H1 (cell line): ENCODE measurements around the gene EXOSC5. TPM values are rescaled to one million over a fixed set of nuclear protein-coding genes. Genes with fewer than 3 reads are reported as not detected.
A peak's percentile ranks its signal among the peaks of the same experiment; 100 is the strongest.

Source experiments
- CTCF ChIA-PET: fragments of 300-600 bp; sonication (Branson Sonifier 250); formaldehyde crosslinking; loops from one replicate; lab custom pipeline; 2021; ENCODE audit not compliant: partially characterized antibody; lab: Charles Lee
- POLR2A ChIA-PET: fragments of 300-600 bp; sonication (Branson Sonifier 250); formaldehyde crosslinking; loops from one replicate; lab custom pipeline; 2021; ENCODE audit warnings: inconsistent platforms; ENCODE audit not compliant: partially characterized antibody; lab: Charles Lee
- DNase-seq, 2 experiments: peaks; one replicate each; pipeline versions ENCODE4 v3.0.0 to v3.0.0-alpha.2; 2010 to 2022; ENCODE audit warnings: low spot score in 2 of 2, low read depth in 1 of 2, mixed read lengths in 1 of 2
- FAIRE-seq: peaks from 2 replicates; lab custom pipeline; 2011; peaks lifted over from hg19 to GRCh38; lab: Jason Lieb, UNC
- H2AFZ ChIP-seq: 2 replicates; pipeline ENCODE4 v1.8.1; 2012; ENCODE audit warnings: low read length, inconsistent platforms
- H2AK5ac ChIP-seq: 2 replicates; pipeline ENCODE4 v1.6.1; 2013; ENCODE audit warnings: low read depth, low read length
- H2BK120ac ChIP-seq: replicated peaks from 2 replicates; pipeline ENCODE3; 2013; ENCODE audit warnings: low read depth, low read length, inconsistent platforms
- H2BK12ac ChIP-seq: 2 replicates; pipeline ENCODE4 v1.6.1; 2013; ENCODE audit warnings: low read depth, low read length
- H2BK15ac ChIP-seq: 2 replicates; pipeline ENCODE4 v1.6.1; 2013; ENCODE audit warnings: low read length
- H2BK20ac ChIP-seq: 2 replicates; pipeline ENCODE4 v1.6.1; 2013; ENCODE audit warnings: low read length
- H2BK5ac ChIP-seq: 2 replicates; pipeline ENCODE4 v1.6.1; 2013; ENCODE audit warnings: low read depth, low read length
- H3K14ac ChIP-seq: 2 replicates; pipeline ENCODE4 v1.6.1; 2013; ENCODE audit warnings: inconsistent platforms; ENCODE audit not compliant: insufficient read length
- H3K18ac ChIP-seq: 2 replicates; pipeline ENCODE4 v1.6.1; 2013; ENCODE audit warnings: low read length; ENCODE audit errors: extremely low read depth
- H3K23ac ChIP-seq: 2 replicates; pipeline ENCODE4 v1.6.1; 2013; ENCODE audit warnings: inconsistent platforms; ENCODE audit not compliant: insufficient read length
- H3K23me2 ChIP-seq: 2 replicates; pipeline ENCODE4 v1.6.1; 2013; ENCODE audit warnings: low read depth, low read length
- H3K27ac ChIP-seq: 2 replicates; pipeline ENCODE4 v1.6.1; 2011; ENCODE audit warnings: low read depth, low read length, inconsistent platforms
- H3K27me3 ChIP-seq, 4 experiments: replicated peaks in 1 of 4; 1 replicate in 1 of 4; 2 replicates in 3 of 4; pipeline versions ENCODE4 v1.6.1 to v1.8.1; 2011 to 2013; ENCODE audit warnings: low read length in 3 of 4, mild to moderate bottlenecking in 3 of 4, inconsistent platforms in 2 of 4, mixed read lengths in 2 of 4, moderate library complexity in 1 of 4; ENCODE audit not compliant: control insufficient read depth in 3 of 4, insufficient read depth in 3 of 4; ENCODE audit errors: extremely low read depth in 1 of 4
- H3K36me3 ChIP-seq, 4 experiments: 2 replicates each; pipeline versions ENCODE4 v1.6.1 to v1.8.1; 2011 to 2013; ENCODE audit warnings: mild to moderate bottlenecking in 4 of 4, low read length in 3 of 4, moderate library complexity in 2 of 4, control low read depth in 1 of 4, inconsistent platforms in 1 of 4; ENCODE audit not compliant: insufficient read depth in 4 of 4, control insufficient read depth in 2 of 4
- H3K4ac ChIP-seq: replicated peaks from 2 replicates; pipeline ENCODE3; 2013; ENCODE audit warnings: low read length, low read depth, mixed read lengths, inconsistent platforms; ENCODE audit not compliant: insufficient read length
- H3K4me1 ChIP-seq, 4 experiments: replicated peaks in 1 of 4; 1 replicate in 1 of 4; 2 replicates in 3 of 4; pipeline versions ENCODE4 v1.6.1 to v1.8.1; 2011 to 2013; ENCODE audit warnings: low read length in 3 of 4, inconsistent platforms in 2 of 4, mixed read lengths in 1 of 4; ENCODE audit not compliant: insufficient read depth in 4 of 4, control insufficient read depth in 3 of 4
- H3K4me2 ChIP-seq, 2 experiments: 2 replicates each; pipeline versions ENCODE4 v1.6.1 to v1.8.1; 2011 to 2013; ENCODE audit warnings: low read depth in 2 of 2, low read length in 2 of 2, control low read depth in 1 of 2, inconsistent platforms in 1 of 2, mild to moderate bottlenecking in 1 of 2; ENCODE audit not compliant: insufficient read depth in 1 of 2
- H3K4me3 ChIP-seq, 4 experiments: fragments of 200-600, 300-600 bp in 1 of 4; sonication (generic), shearing (Covaris generic), sonication (Bioruptor Twin) in 1 of 4; 2 replicates each; pipeline versions ENCODE4 v1.5.1 to v1.8.1; 2011 to 2016; ENCODE audit warnings: low read length in 4 of 4, low read depth in 3 of 4, control low read depth in 2 of 4, inconsistent platforms in 2 of 4, mild to moderate bottlenecking in 2 of 4, mixed read lengths in 1 of 4, moderate library complexity in 1 of 4; ENCODE audit not compliant: insufficient read depth in 2 of 4; ENCODE audit errors: extremely low read depth in 1 of 4
- H3K56ac ChIP-seq: replicated peaks from 2 replicates; pipeline ENCODE3; 2013; ENCODE audit warnings: low read depth, mild to moderate bottlenecking, mixed read lengths, low read length, inconsistent platforms; ENCODE audit not compliant: insufficient read length
- H3K79me1 ChIP-seq: 2 replicates; pipeline ENCODE4 v1.6.1; 2013; ENCODE audit warnings: low read depth, low read length, control low read depth
- H3K79me2 ChIP-seq, 2 experiments: 2 replicates each; pipeline versions ENCODE4 v1.6.1 to v1.8.1; 2012 to 2013; ENCODE audit warnings: low read length in 2 of 2, mild to moderate bottlenecking in 2 of 2, inconsistent platforms in 1 of 2; ENCODE audit not compliant: insufficient read depth in 2 of 2, control insufficient read depth in 1 of 2
- H3K9ac ChIP-seq, 4 experiments: replicated peaks in 1 of 4; 1 replicate in 1 of 4; 2 replicates in 3 of 4; pipeline versions ENCODE4 v1.6.1 to v1.8.1; 2011 to 2013; ENCODE audit warnings: low read depth in 3 of 4, low read length in 3 of 4, control low read depth in 2 of 4, mild to moderate bottlenecking in 2 of 4, moderate library complexity in 2 of 4, inconsistent platforms in 1 of 4; ENCODE audit errors: extremely low read depth in 1 of 4
- H3K9me3 ChIP-seq, 2 experiments: 2 replicates each; pipeline versions ENCODE4 v1.6.1 to v1.8.1; 2012 to 2013; ENCODE audit warnings: mild to moderate bottlenecking in 2 of 2, moderate library complexity in 2 of 2, control low read depth in 1 of 2, inconsistent platforms in 1 of 2, low read depth in 1 of 2, low read length in 1 of 2, mixed read lengths in 1 of 2; ENCODE audit not compliant: insufficient read depth in 2 of 2
- H4K20me1 ChIP-seq, 2 experiments: replicated peaks in 1 of 2; 2 replicates each; pipeline versions ENCODE3 to v1.8.1; 2011 to 2013; ENCODE audit warnings: inconsistent platforms in 2 of 2, low read length in 2 of 2, mild to moderate bottlenecking in 1 of 2; ENCODE audit not compliant: insufficient read depth in 2 of 2, control insufficient read depth in 1 of 2
- H4K5ac ChIP-seq: 2 replicates; pipeline ENCODE4 v1.6.1; 2013; ENCODE audit warnings: low read length, low read depth, mixed read lengths, inconsistent platforms; ENCODE audit not compliant: insufficient read length
- H4K8ac ChIP-seq: 2 replicates; pipeline ENCODE4 v1.8.0; 2013; ENCODE audit warnings: mild to moderate bottlenecking, moderate library complexity, low read length, inconsistent platforms; ENCODE audit not compliant: insufficient read depth; ENCODE audit errors: extremely low read depth
- H4K91ac ChIP-seq: replicated peaks from 2 replicates; pipeline ENCODE3; 2013; ENCODE audit warnings: low read length, mixed read lengths, inconsistent platforms; ENCODE audit not compliant: insufficient read length
- PHF8 ChIP-seq: fragments of 200-600 bp; sonication (generic); conservative IDR thresholded peaks from 2 replicates; pipeline ENCODE4 v1.7.1; 2012; ENCODE audit warnings: low read depth, mild to moderate bottlenecking, inconsistent platforms, low read length, moderate library complexity
- TAF1 ChIP-seq: IDR thresholded peaks from 2 replicates; pipeline ENCODE4 v1.6.1; 2011; ENCODE audit warnings: mild to moderate bottlenecking, low read depth, low read length
- TEAD4 ChIP-seq: IDR thresholded peaks from 2 replicates; pipeline ENCODE4 v1.6.1; 2012; ENCODE audit warnings: low read depth, low read length, inconsistent platforms, mixed read lengths
- YY1 ChIP-seq: IDR thresholded peaks from 2 replicates; pipeline ENCODE4 v1.6.1; 2011; ENCODE audit warnings: low read depth, mild to moderate bottlenecking, low read length
- WGBS, 2 experiments: shearing (Covaris generic) in 1 of 2; methylation state at CpG; one replicate each; pipeline versions ENCODE4 v1.1.6 to v1.1.7; 2013 to 2015; ENCODE audit warnings: low lambda C conversion rate in 2 of 2, mixed read lengths in 2 of 2, inconsistent platforms in 1 of 2, low coverage in 1 of 2, missing lambda C conversion rate in 1 of 2; ENCODE audit not compliant: insufficient replicate concordance in 2 of 2, insufficient coverage in 1 of 2, insufficient read length in 1 of 2; ENCODE audit errors: extremely low coverage in 1 of 2, missing lambda C conversion rate in 1 of 2; 5-methylcytosine and 5-hydroxymethylcytosine counted together
- polyA plus RNA-seq, 7 experiments: library from polyadenylated mRNA; depleted of rRNA in 3 of 7; stranded (reverse) in 5 of 7; unstranded in 2 of 7; fragments of >200 nt in 5 of 7; fragments of 200-250 nt in 2 of 7; gene quantifications; 1 replicate in 5 of 7; 2 replicates in 1 of 7; 4 replicates in 1 of 7; pipeline versions ENCODE4 v1.2.1 to v1.2.3, GENCODE V29; 2011 to 2013; ENCODE audit warnings: missing spikeins in 2 of 7, mixed read lengths in 2 of 7
- total RNA-seq: library from RNA; stranded (reverse); fragmentation: NEBNext Ultra II Directional; extraction: Animal tissue kit (Norgen Biotek cat#: 25700); gene quantifications from 2 replicates; pipeline ENCODE4 v1.2.1, GENCODE V29; 2021

The EXOSC5 gene
- total and polyA plus RNA-seq, 2 of the 8 experiments (the other 6 are each of a cell fraction or from before 2014, with no cell fraction given): 56.2 to 92.8 TPM

DNA sequence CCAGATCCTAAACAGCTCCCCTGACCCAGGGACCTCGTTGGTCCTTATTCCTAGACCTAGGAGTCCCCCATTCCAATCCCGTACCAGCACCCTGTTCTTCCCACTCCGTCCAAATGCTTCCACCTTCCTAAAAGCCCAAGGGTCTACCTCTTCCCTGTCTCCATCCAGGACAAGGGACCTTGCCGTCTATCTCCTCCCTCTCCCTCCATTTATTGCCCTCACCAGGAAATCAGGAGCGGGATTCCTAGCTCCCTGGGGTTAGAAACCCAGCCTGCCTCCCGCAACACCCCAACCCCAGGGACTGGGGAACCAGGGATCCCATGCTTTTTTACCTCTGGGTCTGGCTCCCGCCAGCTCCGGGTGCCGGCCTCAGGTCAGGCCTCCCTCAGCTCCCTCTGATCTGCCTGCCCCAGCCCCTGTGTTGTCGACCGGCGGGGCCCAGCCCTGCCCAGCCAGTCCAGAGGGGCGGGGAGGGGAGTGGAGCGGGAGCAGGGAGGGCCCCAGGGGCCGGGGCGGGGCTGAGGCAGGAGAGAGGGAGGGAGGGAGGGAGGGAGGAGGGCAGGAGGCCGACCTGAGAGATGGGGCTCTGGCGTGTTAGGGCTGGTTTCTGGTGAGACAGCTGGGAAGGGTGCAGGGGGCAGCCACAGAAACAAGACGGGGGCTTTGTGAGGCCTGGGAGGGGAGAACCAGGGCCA is 29.9 kb upstream of the EXOSC5 start, which contains the start of gene B3GNT8:
TSS of gene B3GNT8 (minus strand) at position 423 of the 695 bp plus-strand sequence. CDS start 596 bp downstream, outside the sequence.
- TF ChIP-seq YY1 (0 out of 2 replicates have a peak, but pooled peaks have one; percentile 6), TEAD4 (no peak), PHF8 (peak; percentile 39; the same call in 1 of the 2 replicates), TAF1 (peak; percentile 72; the same call in 1 of the 2 replicates)
- TF ChIP-seq, all 59 proteins: peak for 3
- H3K4me2 ChIP-seq: peak within 1 kb of the TSS; percentile 84 to 96
- peak within 1 kb of the TSS; percentile 68; the same call in 1 of the 2 replicates for H2BK12ac ChIP-seq
- peak within 1 kb of the TSS; percentile 47; the same call in 1 of the 2 replicates for H3K27ac ChIP-seq
- DNase-seq (peak; percentile 56 to 88), FAIRE-seq (no peak)
- peak within 1 kb of the TSS; percentile 40 to 77 (median 54); a peak in 7 of 8 replicates for H3K4me3 ChIP-seq
- H3K4ac ChIP-seq: peak within 1 kb of the TSS; percentile 9
- peak within 1 kb of the TSS; percentile 81; the same call in 1 of the 2 replicates for H2BK15ac ChIP-seq
- H4K5ac ChIP-seq: peak within 1 kb of the TSS; percentile 57
- H3K79me1 ChIP-seq: no peaks in the 10 kb centered on the region
- H3K23ac ChIP-seq: no peak within 1 kb of the TSS
- peaks cover 0 to 7% of the 10 kb centered on the region in 2 experiments for H4K20me1 ChIP-seq
- no peaks in the 10 kb centered on the region for H3K9me3 ChIP-seq
- ChIA-PET CTCF (interaction anchor here (1.7 to 3.8 kb wide), 3 partner anchors 13 to 143 kb away, joined by 5 to 34 read pairs (median 13); partner anchors contain the start of gene DMAC2), POLR2A (interaction anchor here (0.7 to 5.1 kb wide), 13 partner anchors 10 to 713 kb away, joined by 3 to 87 read pairs (median 4); partner anchors contain the start of genes B9D2, BCKDHA, DMAC2 and RPS19)
- H3K79me2 ChIP-seq: no peaks in the 10 kb centered on the region
- peak within 1 kb of the TSS; percentile 46 for H3K56ac ChIP-seq
- H3K18ac ChIP-seq: peak within 1 kb of the TSS; percentile 32; the same call in 1 of the 2 replicates
- WGBS, 2 experiments: 44% methylated on average over 6 of the region's 19 CpGs; no CpG with 5 or more reads in 1 of the 2 experiments
- no peak within 1 kb of the TSS for H3K14ac ChIP-seq
- H4K8ac ChIP-seq: peak within 1 kb of the TSS; percentile 93
- H2BK5ac ChIP-seq: peak within 1 kb of the TSS; percentile 56
- H3K27me3 ChIP-seq: no peaks in the 10 kb centered on the region
- H2AFZ ChIP-seq: peak within 1 kb of the TSS; percentile 37; the same call in 1 of the 2 replicates
- H3K23me2 ChIP-seq: peaks cover 10% of the 10 kb centered on the region
- peak within 1 kb of the TSS in 3 of 4 experiments; percentile 51 to 58 (median 51); a peak in 5 of 7 replicates for H3K9ac ChIP-seq
- H4K91ac ChIP-seq: peak within 1 kb of the TSS; percentile 68
- peak within 1 kb of the TSS; percentile 83 for H2BK120ac ChIP-seq
- peaks cover 0 to 18% (median 4%) of the 10 kb centered on the region in 4 experiments; a peak in 5 of 7 replicates for H3K4me1 ChIP-seq
- H2BK20ac ChIP-seq: 0 out of 2 replicates have a peak within 1 kb of the TSS, but pooled peaks have one; percentile 34
- peaks cover 4 to 8% (median 7%) of the 10 kb centered on the region in 4 experiments; a peak in 6 of 8 replicates for H3K36me3 ChIP-seq
- H2AK5ac ChIP-seq: no peak within 1 kb of the TSS
